Fibroblast of pulmonary artery (primary cell): Measurements from ENCODE around the gene GCSAML.

ENCODE experiments used
- DNase-seq: peaks from one replicate; pipeline ENCODE4 v3.0.0-alpha.2; 2010; ENCODE audit warnings: low read depth
- H3K4me3 ChIP-seq: replicated peaks from 2 replicates; pipeline ENCODE4 v1.5.1; 2011; ENCODE audit warnings: low read depth, mild to moderate bottlenecking, control low read depth, low read length, moderate library complexity
- CTCF ChIP-seq: IDR thresholded peaks from 2 replicates; pipeline ENCODE4 v1.5.1; 2011; ENCODE audit warnings: mild to moderate bottlenecking, control low read depth, low read length, inconsistent platforms; ENCODE audit errors: missing control alignments

Gene GCSAML

GRCh38 chr1:247613405-247613804 is 64.5 kb downstream of the GCSAML start:
- DNase-seq = no peak
- H3K4me3 ChIP-seq = no peak overlapping the region
- no peak for TF ChIP-seq CTCF

- no peak for DNase-seq
Measured at GRCh38 chr1:247614625-247615024, 65.7 kb downstream of the GCSAML start.

More at GRCh38 chr1:247614625-247615024, 65.7 kb downstream of the GCSAML start:
- TF ChIP-seq CTCF = no peak
- H3K4me3 ChIP-seq = no peak overlapping the region
